Stomach (tissue), 9 donors: ENCODE results near the gene NRCAM. TPM values are rescaled to one million over a fixed set of nuclear protein-coding genes. Genes with fewer than 3 reads are reported as not detected.

Experiments used
- DNase-seq, 2 donors: peaks; one replicate each; pipeline versions ENCODE4 v3.0.0 to v3.0.0-alpha.2; 2013 to 2019
- H3K27ac ChIP-seq, 5 donors: fragments of 200-600 bp in 4 of 5; sonication (generic) in 4 of 5; one replicate each; pipeline ENCODE4 v1.5.1; 2013 to 2019; ENCODE audit warnings: mild to moderate bottlenecking in 1 of 5, moderate library complexity in 1 of 5
- H3K27me3 ChIP-seq, 3 donors: fragments of 200-600 bp; sonication (generic); one replicate each; pipeline ENCODE4 v1.5.1; 2017 to 2019; ENCODE audit warnings: mixed run types in 1 of 3
- H3K36me3 ChIP-seq, 4 donors: fragments of 200-600 bp; sonication (generic); 1 replicate in 3 of 4; 2 replicates in 1 of 4; pipeline ENCODE4 v1.5.1; 2016 to 2019
- H3K4me1 ChIP-seq, 4 donors: fragments of 200-600 bp; sonication (generic); one replicate each; pipeline ENCODE4 v1.5.1; 2016 to 2019
- H3K4me3 ChIP-seq, 4 donors: fragments of 200-600 bp; sonication (generic) in 3 of 4; one replicate each; pipeline ENCODE4 v1.5.1; 2016 to 2019; ENCODE audit warnings: mild to moderate bottlenecking in 1 of 4
- H3K9me3 ChIP-seq, 4 donors: fragments of 200-600 bp; sonication (generic); one replicate each; pipeline ENCODE4 v1.5.1; 2016 to 2019
- EP300 ChIP-seq: sonication (generic); formaldehyde crosslinking; IDR thresholded peaks from one replicate; pipeline ENCODE4 v1.6.1; 2017; ENCODE audit warnings: antibody characterized with exemption
- POLR2A ChIP-seq, 4 donors: fragments of 450-650 bp; IDR thresholded peaks; one replicate each; pipeline ENCODE4 v1.6.1; 2016; ENCODE audit warnings: antibody characterized with exemption in 4 of 4, control low read depth in 2 of 4, mild to moderate bottlenecking in 1 of 4, moderate library complexity in 1 of 4
- POLR2AphosphoS5 ChIP-seq, 3 donors: sonication (generic); formaldehyde crosslinking; IDR thresholded peaks; one replicate each; pipeline ENCODE4 v1.6.1; 2016; ENCODE audit warnings: antibody characterized with exemption in 3 of 3
- WGBS, 5 donors: extraction: QIAGEN DNeasy Blood & Tissue Kit in 3 of 5; methylation state at CpG; one replicate each; pipeline versions ENCODE4 v1.1.5 to v1.1.7; 2013 to 2018; 5-methylcytosine and 5-hydroxymethylcytosine counted together
- intact Hi-C: fragments of 100-400 bp; cut with DNase I; formaldehyde crosslinking; loops from one replicate; pipeline ENCODE4 v1.15.1; 2023; ENCODE audit warnings: low total_unique reads
- polyA plus RNA-seq, 3 donors: library from polyadenylated mRNA; stranded (reverse); fragments of 200-250 nt; gene quantifications; one replicate each; pipeline ENCODE4 v1.2.3, GENCODE V29; 2013
- total RNA-seq, 5 donors: library from RNA; depleted of rRNA; stranded (reverse); fragments of >200 nt; gene quantifications; one replicate each; pipeline versions ENCODE4 v1.1.0 to v1.2.3, GENCODE V29; 2014 to 2016
- TF ChIP-seq, protein P1 (sequence below), 7 experiments: fragments of 450-650 bp in 4 of 7; fragments of 200-600 bp in 3 of 7; sonication (generic) in 3 of 7; IDR thresholded peaks; one replicate each; pipeline ENCODE4 v1.5.1; 2016 to 2019; ENCODE audit warnings: antibody characterized with exemption in 7 of 7, control low read depth in 2 of 7, mild to moderate bottlenecking in 1 of 7
- donor health status: healthy with polysubstance abuse.
- donor health status: Bipolar disorder and iron deficiency.
- donor health status: healthy.

The NRCAM gene
- total and polyA plus RNA-seq, 8 donors, result 1.2 to 9.4 (median 2.3) TPM

DNA sequence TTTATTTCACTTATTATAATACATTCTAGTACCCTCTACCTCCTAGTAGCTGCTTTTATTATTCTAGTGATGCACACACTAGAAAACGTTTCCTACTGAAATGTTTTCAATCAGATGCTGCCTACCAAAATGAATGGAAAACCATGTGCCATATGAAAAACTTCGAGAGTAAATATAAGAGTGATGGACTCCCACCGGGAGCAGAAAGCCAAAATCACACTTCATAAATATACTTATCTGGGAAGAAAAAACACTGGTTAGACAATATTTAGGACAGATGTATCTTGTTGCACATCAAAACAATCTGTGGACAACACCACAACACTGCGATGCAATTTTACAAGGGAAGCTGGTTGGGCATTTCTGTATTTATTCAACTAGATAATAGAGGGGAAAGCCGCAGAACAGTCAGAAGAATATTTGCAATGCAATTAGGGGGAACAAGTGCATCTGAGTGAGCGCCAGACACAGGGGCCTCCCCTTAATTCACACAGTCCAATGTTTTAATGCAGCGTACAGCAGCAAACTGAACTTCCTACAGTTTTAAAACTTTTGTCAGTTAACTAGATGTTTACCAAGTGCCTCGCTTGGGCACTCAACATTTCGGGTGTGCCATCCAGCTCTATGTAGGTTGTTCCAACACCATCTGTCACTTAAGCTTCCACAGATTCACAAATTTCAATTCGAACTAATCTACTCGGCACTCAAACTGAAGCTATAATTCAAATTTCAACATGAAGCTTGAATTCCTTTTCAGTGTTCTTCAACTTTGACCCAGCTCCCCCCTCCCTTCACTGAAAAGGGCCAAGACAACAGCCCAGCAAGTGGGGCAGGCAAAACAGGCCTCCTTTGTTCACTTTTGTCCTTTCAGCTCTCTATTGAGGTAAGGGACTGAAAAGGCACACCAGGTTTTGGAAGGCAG lies 7.4 kb downstream of the NRCAM start:
- no peak overlapping the region for H3K4me3 ChIP-seq
- DNase-seq, result no peak
- H3K27ac ChIP-seq, result no peak overlapping the region
- no peaks in the 10 kb centered on the region for H3K4me1 ChIP-seq
- no peaks in the 10 kb centered on the region for H3K9me3 ChIP-seq
- TF ChIP-seq POLR2A (IDR thresholded peaks at IDR 0.05) (no peak), EP300 (no peak)
- TF ChIP-seq, protein P1, sequence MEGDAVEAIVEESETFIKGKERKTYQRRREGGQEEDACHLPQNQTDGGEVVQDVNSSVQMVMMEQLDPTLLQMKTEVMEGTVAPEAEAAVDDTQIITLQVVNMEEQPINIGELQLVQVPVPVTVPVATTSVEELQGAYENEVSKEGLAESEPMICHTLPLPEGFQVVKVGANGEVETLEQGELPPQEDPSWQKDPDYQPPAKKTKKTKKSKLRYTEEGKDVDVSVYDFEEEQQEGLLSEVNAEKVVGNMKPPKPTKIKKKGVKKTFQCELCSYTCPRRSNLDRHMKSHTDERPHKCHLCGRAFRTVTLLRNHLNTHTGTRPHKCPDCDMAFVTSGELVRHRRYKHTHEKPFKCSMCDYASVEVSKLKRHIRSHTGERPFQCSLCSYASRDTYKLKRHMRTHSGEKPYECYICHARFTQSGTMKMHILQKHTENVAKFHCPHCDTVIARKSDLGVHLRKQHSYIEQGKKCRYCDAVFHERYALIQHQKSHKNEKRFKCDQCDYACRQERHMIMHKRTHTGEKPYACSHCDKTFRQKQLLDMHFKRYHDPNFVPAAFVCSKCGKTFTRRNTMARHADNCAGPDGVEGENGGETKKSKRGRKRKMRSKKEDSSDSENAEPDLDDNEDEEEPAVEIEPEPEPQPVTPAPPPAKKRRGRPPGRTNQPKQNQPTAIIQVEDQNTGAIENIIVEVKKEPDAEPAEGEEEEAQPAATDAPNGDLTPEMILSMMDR (IDR thresholded peaks at IDR 0.05), result no peak
- intact Hi-C loops, result no loop called here
- peaks cover 0 to 32% (median 0%) of the 10 kb centered on the region in 3 donors for H3K27me3 ChIP-seq
- WGBS, 5 donors, result 43 to 65% (median 60%) methylated on average over 11 of the region's 11 CpGs
- H3K36me3 ChIP-seq, result no peaks in the 10 kb centered on the region

DNA sequence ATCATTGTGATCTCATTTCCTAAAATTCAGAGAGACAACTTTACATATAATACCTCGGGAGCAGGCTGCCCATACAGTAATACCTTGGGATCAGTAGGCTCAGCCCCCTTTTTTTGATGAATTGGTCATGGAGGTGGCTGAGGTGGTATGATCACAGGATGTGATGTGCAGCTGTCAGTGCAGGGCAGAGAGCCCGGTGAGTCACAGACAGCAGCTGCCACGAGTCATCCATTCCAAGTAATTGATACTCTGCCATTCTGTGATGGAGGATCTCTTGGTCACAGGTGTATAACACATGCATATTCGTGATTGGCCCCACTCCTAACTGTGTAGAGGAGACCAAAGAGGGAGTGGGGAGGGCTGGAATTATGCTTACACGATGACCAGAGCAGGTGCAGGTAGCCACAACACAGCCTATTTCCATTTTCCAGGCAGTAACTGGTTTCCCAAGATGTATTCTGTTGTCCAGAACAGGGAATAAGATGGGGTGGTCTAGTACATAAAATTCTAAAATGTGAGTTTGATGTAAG lies 14.1 kb downstream of the NRCAM start:
- no peaks in the 10 kb centered on the region for H3K36me3 ChIP-seq
- no peak for DNase-seq
- H3K27ac ChIP-seq, result no peak overlapping the region
- H3K4me3 ChIP-seq, result no peak overlapping the region
- intact Hi-C loops, result no loop called here
- H3K4me1 ChIP-seq, result no peaks in the 10 kb centered on the region
- H3K9me3 ChIP-seq, result no peaks in the 10 kb centered on the region
- H3K27me3 ChIP-seq, result peaks cover 0 to 5% (median 0%) of the 10 kb centered on the region in 3 donors
- TF ChIP-seq POLR2AphosphoS5 (IDR thresholded peaks at IDR 0.05), result no peak
- TF ChIP-seq EP300, result no peak
- TF ChIP-seq POLR2A (IDR thresholded peaks at IDR 0.05), result no peak
- TF ChIP-seq, protein P1 (IDR thresholded peaks at IDR 0.05), result no peak
- WGBS, 5 donors, result 74 to 84% (median 81%) methylated on average over 4 to 5 of the region's 5 CpGs

DNA sequence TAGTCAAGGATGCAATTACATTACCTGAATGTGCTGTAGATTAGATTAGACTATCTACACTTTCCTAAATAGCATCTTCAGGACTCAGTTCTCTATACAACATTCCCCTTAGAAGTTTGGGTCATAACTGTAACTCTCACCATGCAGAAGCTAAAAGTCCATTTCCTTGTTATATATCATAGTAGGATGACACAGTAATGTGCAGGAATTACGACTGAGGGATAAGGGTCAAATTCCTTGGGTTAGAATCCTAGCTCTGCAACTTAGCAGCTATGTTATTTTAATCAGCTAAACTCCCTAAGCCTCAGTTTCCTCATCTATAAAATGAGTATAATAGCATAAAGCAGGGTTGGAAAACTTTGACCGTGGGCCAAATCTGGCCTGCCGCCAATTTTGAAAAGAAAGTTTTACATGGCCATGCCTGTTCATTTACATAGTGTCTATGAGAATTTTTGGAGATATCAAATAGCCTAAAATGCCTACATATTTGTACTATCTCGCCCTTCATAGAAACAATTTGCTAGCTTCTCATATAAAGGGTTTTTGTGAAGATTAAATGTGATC lies 14.8 kb downstream of the NRCAM start:
- H3K4me3 ChIP-seq, result no peak overlapping the region
- H3K27me3 ChIP-seq, result peaks cover 0 to under 1% (median 0%) of the 10 kb centered on the region in 3 donors
- H3K9me3 ChIP-seq, result no peaks in the 10 kb centered on the region
- no peak overlapping the region for H3K27ac ChIP-seq
- intact Hi-C loops, result no loop called here
- WGBS, 5 donors, result 74 to 86% (median 80%) methylated on average over 4 of the region's 4 CpGs
- H3K4me1 ChIP-seq, result no peaks in the 10 kb centered on the region
- TF ChIP-seq POLR2AphosphoS5 (IDR thresholded peaks at IDR 0.05), result no peak
- no peak for TF ChIP-seq POLR2A (IDR thresholded peaks at IDR 0.05)
- no peak for TF ChIP-seq EP300
- TF ChIP-seq, protein P1 (IDR thresholded peaks at IDR 0.05), result no peak
- H3K36me3 ChIP-seq, result no peaks in the 10 kb centered on the region
- DNase-seq, result no peak

DNA sequence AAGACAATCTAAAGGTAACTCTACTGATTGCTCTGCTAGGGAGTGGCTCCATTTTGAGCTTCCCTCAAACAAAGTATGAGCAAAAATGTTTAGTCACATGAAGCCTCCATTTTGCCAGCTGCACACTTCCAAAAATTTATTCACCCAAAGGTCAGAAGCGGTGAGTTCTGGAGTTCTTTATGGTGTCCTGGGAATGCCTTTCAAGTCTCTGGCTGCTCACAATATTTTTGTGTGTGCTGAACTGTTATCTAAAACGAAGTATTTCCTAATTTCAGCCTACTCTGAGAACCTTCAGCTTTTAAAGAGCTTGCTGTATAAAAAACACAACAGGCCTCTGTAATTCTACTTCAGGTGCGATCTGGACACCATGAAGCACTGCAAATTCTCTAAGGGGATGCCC lies 15.6 kb downstream of the NRCAM start:
- H3K4me3 ChIP-seq, result no peak overlapping the region
- 79 to 86% (median 80%) methylated on average over 3 of the region's 3 CpGs for WGBS, 5 donors
- no peaks in the 10 kb centered on the region for H3K9me3 ChIP-seq
- H3K27me3 ChIP-seq, result no peaks in the 10 kb centered on the region
- TF ChIP-seq POLR2AphosphoS5 (IDR thresholded peaks at IDR 0.05) (no peak), EP300 (no peak), POLR2A (IDR thresholded peaks at IDR 0.05) (no peak)
- TF ChIP-seq, protein P1 (IDR thresholded peaks at IDR 0.05), result no peak
- H3K36me3 ChIP-seq, result no peaks in the 10 kb centered on the region
- H3K27ac ChIP-seq, result no peak overlapping the region
- no peak for DNase-seq
- no peaks in the 10 kb centered on the region for H3K4me1 ChIP-seq
- intact Hi-C loops, result no loop called here
